ENCODE data around the gene TXNRD2. TPM values are rescaled to one million over a fixed set of nuclear protein-coding genes. Genes with fewer than 3 reads are reported as not detected.

TXNRD2 gene
- total RNA-seq, 1 donor from 2014 or later = 25.7 TPM

- DNase-seq (ENCODE audit: low read depth) (no peak), FAIRE-seq (no peak)
- H3K79me2 ChIP-seq (ENCODE audit: insufficient read depth, low read length) = no peaks in the 10 kb centered on the region
- H3K27me3 ChIP-seq (ENCODE audit: insufficient read depth, low read length) = no peaks in the 10 kb centered on the region
- no peaks in the 10 kb centered on the region for H3K9me3 ChIP-seq (ENCODE audit: insufficient read depth, low read depth, low read length)
- Mint-ChIP-seq H3K9me3 (ENCODE audit: unreplicated experiment) (no peaks in the 10 kb centered on the region), H3K4me3 (ENCODE audit: unreplicated experiment) (no peak overlapping the region), H3K27me3 (ENCODE audit: low read depth, unreplicated experiment) (no peaks in the 10 kb centered on the region), H3K36me3 (ENCODE audit: low read depth, unreplicated experiment) (peaks cover 6% of the 10 kb centered on the region), H3K27ac (ENCODE audit: unreplicated experiment) (peak overlapping the region; percentile 66), H3K4me1 (ENCODE audit: low read depth, unreplicated experiment) (peaks cover 3% of the 10 kb centered on the region)
- TF ChIP-seq EZH2 (IDR thresholded peaks at IDR 0.05; ENCODE audit: insufficient read depth, low read length) = no peak
- TF ChIP-seq, protein P1, sequence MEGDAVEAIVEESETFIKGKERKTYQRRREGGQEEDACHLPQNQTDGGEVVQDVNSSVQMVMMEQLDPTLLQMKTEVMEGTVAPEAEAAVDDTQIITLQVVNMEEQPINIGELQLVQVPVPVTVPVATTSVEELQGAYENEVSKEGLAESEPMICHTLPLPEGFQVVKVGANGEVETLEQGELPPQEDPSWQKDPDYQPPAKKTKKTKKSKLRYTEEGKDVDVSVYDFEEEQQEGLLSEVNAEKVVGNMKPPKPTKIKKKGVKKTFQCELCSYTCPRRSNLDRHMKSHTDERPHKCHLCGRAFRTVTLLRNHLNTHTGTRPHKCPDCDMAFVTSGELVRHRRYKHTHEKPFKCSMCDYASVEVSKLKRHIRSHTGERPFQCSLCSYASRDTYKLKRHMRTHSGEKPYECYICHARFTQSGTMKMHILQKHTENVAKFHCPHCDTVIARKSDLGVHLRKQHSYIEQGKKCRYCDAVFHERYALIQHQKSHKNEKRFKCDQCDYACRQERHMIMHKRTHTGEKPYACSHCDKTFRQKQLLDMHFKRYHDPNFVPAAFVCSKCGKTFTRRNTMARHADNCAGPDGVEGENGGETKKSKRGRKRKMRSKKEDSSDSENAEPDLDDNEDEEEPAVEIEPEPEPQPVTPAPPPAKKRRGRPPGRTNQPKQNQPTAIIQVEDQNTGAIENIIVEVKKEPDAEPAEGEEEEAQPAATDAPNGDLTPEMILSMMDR (IDR thresholded peaks at IDR 0.05; ENCODE audit: insufficient read depth, low read depth, low read length) = no peak
- H3K4me2 ChIP-seq (ENCODE audit: low read length) = no peak overlapping the region
- H3K4me3 ChIP-seq (ENCODE audit: insufficient read depth, low read depth, low read length) = no peak overlapping the region
- no peak overlapping the region for H3K9ac ChIP-seq (ENCODE audit: low read length)
- H4K20me1 ChIP-seq (ENCODE audit: insufficient read depth, low read length) = peaks cover 31% of the 10 kb centered on the region
- peaks cover 10% of the 10 kb centered on the region for H3K4me1 ChIP-seq (ENCODE audit: insufficient read depth, low read length)
- no peak overlapping the region for H3K27ac ChIP-seq (ENCODE audit: low read depth, low read length)
- no peak overlapping the region for H2AFZ ChIP-seq (ENCODE audit: low read depth, low read length)
- H3K36me3 ChIP-seq (ENCODE audit: insufficient read depth, low read length) = peaks cover 5% of the 10 kb centered on the region
Observed at GRCh38 chr22:19972251-19972650, 30.6 kb upstream of the TXNRD2 start.

GRCh38 chr22:19971276-19972124 lies 29.9 kb upstream of the TXNRD2 start:
- no peaks in the 10 kb centered on the region for H3K9me3 ChIP-seq (ENCODE audit: insufficient read depth, low read depth, low read length)
- H3K4me1 Mint-ChIP-seq (ENCODE audit: low read depth, unreplicated experiment) = peaks cover 3% of the 10 kb centered on the region
- peaks cover 5% of the 10 kb centered on the region for H3K36me3 ChIP-seq (ENCODE audit: insufficient read depth, low read length)
- no peak overlapping the region for H2AFZ ChIP-seq (ENCODE audit: low read depth, low read length)
- peaks cover 10% of the 10 kb centered on the region for H3K4me1 ChIP-seq (ENCODE audit: insufficient read depth, low read length)
- peaks cover 6% of the 10 kb centered on the region for H3K36me3 Mint-ChIP-seq (ENCODE audit: low read depth, unreplicated experiment)
- no peak overlapping the region for H3K27ac Mint-ChIP-seq (ENCODE audit: unreplicated experiment)
- no peak overlapping the region for H3K9ac ChIP-seq (ENCODE audit: low read length)
- no peak for DNase-seq (ENCODE audit: low read depth)
- no peak for FAIRE-seq
- H3K27ac ChIP-seq (ENCODE audit: low read depth, low read length) = no peak overlapping the region
- no peaks in the 10 kb centered on the region for H3K9me3 Mint-ChIP-seq (ENCODE audit: unreplicated experiment)
- H3K4me3 ChIP-seq (ENCODE audit: insufficient read depth, low read depth, low read length) = no peak overlapping the region
- no peak overlapping the region for H3K4me3 Mint-ChIP-seq (ENCODE audit: unreplicated experiment)
- no peaks in the 10 kb centered on the region for H3K27me3 ChIP-seq (ENCODE audit: insufficient read depth, low read length)
- no peak for TF ChIP-seq EZH2 (IDR thresholded peaks at IDR 0.05; ENCODE audit: insufficient read depth, low read length)
- TF ChIP-seq, protein P1 (IDR thresholded peaks at IDR 0.05; ENCODE audit: insufficient read depth, low read depth, low read length) = no peak
- H3K4me2 ChIP-seq (ENCODE audit: low read length) = no peak overlapping the region
- no peaks in the 10 kb centered on the region for H3K79me2 ChIP-seq (ENCODE audit: insufficient read depth, low read length)
- no peaks in the 10 kb centered on the region for H3K27me3 Mint-ChIP-seq (ENCODE audit: low read depth, unreplicated experiment)
- H4K20me1 ChIP-seq (ENCODE audit: insufficient read depth, low read length) = peaks cover 38% of the 10 kb centered on the region
